IPS-NIHi11 (cell line): ENCODE results near the gene PCNX3.

Experiments
- DNase-seq: peaks from one replicate; pipeline ENCODE4 v3.0.0; 2012; ENCODE audit warnings: mixed read lengths, low spot score

Gene PCNX3

DNA sequence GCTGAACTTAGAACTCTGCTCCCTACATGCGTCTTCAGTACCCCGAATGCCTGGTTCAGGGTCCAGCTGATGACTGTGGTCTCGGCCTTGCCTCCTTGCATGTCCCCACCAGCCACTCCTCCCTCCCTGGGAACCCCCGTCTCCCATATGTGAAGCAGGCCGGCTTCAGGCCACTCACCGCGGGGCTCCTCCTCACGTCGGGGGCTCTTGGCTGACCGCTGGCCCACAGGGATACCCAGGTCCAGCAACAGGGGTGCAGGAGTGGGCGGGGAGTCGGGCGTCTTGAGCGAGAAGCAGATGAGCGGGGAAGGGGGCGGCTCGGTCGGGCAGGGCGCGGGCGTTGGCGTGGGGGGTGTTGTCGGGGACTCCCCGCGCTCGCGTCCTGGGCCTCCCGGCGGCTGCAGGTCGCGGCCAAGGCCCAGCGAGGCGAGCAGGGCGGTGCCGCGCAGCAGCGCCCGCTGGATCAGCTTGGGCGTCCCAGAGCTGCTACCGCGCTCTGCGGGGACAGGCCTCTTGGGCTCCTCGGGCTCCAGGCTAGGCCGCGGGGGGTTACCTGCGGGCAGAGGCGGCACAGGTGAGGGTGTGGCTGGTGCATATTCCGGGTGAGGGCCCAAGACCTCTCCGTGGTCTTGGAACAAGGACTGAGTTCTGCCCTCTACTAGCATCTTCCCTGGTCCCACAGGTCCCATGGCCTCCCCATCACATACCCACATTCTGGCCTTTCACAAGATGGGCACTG is 16.2 kb upstream of the PCNX3 start:
- no peak for DNase-seq

GRCh38 chr11:65599955-65600246 is 15.7 kb upstream of the PCNX3 start:
- no peak for DNase-seq

GRCh38 chr11:65604258-65604657 is 11.3 kb upstream of the PCNX3 start:
- no peak for DNase-seq

DNA sequence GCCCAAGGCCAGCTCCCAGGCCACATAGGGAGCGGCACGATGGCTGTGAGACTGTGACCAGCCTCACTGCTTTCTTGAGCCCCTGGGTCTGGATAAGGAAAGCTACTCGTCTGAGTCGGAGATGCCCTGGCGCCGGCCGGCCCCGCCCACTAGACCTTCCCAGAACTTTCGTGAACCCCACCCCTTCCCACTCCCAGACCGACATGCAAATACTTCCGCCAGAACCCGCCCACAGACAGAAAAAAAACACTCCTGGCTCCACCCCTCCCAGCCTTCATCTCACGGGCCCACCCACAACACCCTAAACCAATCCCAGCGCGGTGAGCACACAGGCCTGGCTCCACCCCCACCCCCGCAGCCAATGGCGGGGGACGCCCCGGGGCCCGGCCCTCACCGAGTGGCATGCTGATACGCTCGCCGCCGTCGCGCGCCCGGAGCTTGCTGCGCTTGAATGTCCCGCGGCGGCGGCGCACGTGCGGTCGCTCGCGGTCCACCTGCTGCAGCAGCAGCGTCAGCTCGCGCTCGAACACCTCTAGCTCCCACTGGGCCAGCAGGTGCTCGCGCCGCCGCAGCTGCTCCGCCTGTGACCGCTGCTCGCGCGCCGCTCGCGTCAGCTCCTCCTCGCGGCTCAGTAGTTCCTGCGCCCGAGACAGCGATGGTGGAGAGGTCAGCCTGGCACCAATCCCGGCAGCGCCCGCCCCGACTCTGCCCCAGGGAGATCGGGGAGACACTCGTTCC is 8.5 kb upstream of the PCNX3 start:
- DNase-seq: peak; percentile 99

DNA sequence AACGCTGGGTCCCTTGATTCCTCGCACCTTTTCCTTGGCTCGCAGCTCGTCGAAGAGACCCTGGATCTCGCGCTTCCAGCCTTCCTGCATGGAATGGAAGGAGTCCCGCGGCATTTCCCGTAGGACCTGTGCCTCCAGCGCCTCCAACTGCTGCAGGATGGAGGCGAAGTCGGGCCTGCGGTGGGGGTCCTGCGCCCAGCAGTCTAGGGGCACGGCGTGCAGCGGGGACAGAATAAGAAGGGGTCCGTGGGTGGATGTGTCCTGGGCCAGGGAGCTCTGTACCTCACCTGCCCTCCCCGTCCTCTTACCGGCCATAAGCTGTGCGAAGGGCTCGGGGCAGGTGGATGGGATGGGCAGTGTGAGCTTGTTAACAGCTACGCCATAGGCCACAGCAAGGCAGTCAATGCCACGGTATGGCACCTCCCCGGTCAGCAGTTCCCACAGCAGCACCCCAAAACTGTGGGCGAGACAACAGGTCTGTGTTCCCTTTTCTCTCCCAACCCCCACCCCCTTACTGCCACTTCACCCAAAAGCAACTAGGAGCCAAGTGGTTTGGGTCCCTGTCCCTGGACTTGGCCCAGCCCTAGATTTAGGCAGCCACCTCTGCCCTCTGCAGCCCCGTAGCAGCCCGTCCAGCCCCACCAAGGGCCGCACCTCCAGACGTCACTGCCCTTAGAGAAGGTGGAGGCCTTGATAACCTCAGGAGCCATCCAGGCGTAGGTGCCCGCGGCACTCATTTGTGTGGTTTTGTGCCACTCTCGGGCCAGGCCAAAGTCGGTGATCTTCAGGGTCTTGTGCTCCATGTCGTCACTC is 7.8 kb upstream of the PCNX3 start:
- no peak for DNase-seq

DNA sequence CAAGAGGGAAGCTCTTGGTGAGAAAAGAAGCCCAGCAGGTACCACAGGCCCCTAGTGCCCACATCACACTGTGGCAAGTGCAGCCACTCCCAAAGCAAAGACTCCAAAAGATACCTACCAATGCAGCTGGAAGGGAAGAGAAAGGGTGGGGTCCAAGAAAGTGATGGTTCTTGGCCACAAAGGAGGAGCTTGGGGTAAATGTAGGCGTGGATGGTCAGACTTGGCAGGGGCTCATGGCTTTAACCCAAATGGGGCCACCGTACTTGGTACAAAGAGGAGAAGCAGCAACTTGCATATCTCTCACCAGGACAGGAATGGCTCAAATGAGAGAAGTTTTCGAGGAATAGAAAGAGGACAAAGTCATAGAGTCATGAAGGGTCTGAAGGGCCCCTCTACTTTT is 6.3 kb upstream of the PCNX3 start:
- DNase-seq: no peak

DNA sequence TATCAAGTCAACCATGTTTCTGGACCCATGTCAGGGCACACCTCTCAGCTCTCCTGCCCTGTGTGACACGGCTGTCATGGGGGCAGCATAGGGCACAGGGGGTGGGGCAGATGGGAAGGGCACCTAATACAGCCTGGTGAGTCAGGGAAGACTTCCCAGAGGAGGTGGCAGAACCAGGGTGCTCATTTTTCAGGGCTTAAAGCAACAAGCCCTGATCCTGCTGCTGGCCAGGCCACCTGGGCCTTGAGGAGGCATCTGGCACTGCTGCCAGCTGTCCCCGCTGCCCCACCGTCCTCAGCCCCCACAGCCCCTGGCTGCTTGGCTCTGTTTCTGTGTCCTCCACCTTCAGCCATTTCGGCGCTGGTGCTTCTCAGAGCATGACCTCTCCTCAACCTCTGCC is 5.9 kb upstream of the PCNX3 start:
- DNase-seq: no peak

DNA sequence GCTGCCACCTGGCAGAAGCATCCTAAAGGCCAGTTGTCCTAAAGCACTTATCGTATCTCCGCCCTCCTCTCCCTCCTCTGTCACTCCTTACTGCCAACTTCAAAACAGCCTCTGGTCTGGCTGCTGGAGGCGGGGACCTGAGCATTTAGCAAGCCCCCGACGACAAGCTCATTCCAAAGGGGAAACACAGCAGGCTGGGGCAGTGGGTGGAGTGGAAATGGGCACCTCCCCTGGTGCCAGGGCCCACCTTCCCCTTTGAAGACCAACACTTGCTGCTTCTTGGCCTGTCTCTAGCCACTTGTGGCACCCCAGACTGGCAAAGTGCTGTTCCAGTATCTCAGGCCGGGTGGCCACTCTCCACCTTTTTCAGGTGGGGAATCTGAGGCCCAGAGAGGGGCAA is 5.2 kb upstream of the PCNX3 start:
- DNase-seq: no peak

DNA sequence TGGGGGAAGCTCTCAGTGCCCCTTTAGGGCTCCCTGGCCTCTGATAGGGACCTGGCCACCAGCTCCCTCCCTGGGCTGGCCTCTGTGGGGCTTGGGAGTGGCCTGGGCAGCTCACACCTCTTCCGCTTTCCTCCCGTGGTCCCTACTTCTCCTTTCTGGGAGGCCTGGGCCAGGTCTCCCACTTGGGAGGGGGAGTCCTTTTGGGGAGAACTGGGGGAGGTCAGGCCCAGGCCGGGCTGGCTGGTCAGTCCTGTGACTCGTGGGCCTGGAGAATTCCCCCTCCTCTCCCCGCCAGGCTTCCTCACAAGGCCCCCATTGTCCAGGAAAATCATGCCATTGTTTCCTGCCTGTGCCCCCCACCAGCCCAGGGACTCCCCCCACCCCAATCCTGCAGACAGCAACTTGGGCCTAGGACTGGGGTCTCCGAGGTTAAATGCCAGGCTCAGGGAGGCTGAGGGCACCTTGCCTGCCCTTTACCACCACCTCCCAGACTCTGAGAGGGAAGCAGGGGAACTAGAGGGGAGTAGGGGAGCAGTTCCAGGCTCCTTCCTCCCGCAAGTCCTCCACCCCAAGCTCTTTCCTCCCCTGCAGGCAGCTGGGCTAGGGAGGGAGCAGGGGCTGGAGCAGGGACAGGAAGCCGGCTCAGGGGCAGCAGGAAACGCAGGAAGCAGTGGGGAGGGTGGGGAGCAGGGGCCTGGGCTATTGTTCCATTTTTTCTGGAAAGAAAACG is 4.4 kb upstream of the PCNX3 start:
- DNase-seq: no peak

GRCh38 chr11:65611758-65612603 is 3.6 kb upstream of the PCNX3 start:
- no peak for DNase-seq

DNA sequence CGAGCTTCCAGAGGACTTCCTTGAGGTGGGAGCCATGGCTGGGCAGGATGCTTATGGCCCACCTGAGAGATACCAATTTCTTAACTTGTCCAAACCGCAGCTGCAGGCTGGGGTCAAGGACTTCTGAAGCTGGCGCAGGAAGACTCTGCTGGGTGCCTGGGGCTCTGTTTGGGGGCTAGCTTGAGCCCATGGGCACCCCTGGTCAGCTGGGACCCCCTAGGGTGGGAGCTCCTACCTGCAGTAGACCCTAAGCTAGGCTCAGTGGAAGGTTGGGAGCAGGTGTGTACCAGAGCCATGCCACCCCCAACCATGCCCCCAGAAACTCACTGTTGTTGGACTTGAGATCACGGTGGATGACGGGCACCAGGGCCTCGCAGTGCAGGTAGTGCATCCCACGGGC is 2.9 kb upstream of the PCNX3 start:
- no peak for DNase-seq

GRCh38 chr11:65613091-65613928 is 2.3 kb upstream of the PCNX3 start:
- no peak for DNase-seq

DNA sequence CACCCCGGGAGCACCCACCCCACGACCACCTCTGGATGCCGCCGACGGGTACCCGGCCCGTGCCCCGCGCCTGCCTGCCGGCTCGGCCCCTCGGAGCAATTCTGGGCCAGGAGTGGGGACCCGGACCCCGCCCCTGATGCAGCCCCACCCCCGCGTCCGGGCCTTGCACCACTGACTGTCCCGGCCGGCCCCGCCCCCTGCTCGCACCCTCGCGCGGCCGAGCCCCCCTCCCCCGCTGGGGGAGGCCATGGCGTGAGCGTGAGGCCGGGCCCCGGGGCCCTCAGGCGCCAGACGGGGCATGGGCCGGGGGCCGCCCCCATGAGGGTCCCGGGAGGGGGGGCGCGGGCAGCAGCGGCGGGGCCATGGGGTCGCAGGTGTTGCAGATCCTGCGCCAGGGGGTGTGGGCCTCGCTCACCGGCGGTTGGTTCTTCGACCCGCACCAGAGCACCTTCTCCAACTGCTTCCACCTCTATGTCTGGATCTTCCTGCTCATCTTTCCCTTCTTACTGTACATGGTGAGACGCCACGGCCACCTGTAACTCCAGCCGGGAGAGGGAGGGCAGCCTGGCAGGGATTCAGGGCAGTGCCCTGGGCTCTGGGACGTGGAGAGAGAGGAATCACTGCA is 486 bp downstream of the PCNX3 start:
- DNase-seq: peak; percentile 89

- no peak for DNase-seq
These were observed 1.0 kb downstream of the PCNX3 start for GRCh38 chr11:65616575-65617001.

DNA sequence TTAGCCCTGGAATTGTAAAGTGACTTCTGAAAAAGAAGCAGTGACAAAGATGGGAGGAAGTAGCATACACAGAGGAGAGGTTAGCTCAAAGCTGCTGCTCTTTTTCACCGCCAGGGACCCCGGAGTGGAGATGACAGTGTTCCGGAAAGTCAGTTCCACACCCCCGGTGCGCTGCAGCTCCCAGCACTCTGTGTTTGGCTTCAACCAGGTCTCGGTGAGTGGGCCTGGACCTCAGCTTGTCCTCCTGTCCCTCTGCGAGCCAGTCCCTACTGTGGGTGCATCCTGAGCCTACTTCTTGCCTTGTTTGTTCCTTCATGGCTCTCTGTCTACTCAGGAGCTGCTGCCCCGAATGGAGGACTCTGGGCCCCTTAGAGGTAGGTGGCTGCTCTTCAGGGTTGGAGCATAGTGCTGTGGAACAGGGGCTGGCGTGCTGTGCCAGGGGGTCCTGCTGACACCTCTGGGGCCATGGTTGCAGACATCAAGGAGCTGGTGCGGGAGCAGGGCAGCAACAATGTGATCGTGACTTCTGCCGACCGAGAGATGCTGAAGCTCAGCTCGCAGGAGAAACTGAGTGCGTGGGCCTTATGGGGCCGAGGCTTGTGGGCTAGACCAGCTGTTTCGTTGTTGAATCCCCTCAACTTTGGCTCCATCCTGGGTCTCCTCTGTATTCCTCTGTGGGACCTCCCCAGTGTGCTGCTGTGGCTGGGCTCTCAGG is 1.7 kb downstream of the PCNX3 start:
- DNase-seq: no peak

DNA sequence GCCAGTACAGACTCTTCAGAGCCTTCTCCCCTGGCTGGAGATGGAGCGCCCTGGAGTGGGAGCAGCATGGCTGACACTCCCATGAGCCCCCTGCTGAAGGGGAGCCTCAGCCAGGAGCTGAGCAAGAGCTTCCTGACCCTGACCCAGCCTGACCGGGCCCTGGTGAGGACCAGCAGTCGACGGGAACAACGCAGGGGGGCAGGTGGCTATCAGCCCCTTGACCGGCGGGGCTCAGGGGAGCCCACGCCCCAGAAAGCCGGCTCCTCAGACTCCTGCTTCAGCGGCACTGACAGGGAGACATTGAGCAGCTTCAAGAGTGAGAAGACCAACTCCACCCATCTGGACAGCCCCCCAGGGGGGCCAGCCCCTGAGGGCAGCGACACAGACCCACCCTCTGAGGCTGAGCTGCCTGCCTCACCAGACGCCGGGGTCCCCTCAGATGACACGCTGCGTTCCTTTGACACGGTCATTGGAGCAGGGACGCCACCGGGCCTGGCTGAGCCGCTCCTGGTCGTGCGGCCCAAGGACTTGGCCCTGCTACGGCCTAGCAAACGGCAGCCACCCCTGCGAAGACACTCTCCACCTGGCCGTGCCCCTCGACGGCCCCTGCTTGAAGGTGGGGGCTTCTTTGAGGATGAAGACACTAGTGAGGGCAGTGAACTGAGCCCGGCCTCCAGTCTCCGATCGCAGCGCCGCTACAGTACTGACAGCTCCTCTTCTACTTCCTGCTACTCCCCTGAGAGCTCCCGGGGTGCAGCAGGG is 2.6 kb downstream of the PCNX3 start:
- DNase-seq: no peak

DNA sequence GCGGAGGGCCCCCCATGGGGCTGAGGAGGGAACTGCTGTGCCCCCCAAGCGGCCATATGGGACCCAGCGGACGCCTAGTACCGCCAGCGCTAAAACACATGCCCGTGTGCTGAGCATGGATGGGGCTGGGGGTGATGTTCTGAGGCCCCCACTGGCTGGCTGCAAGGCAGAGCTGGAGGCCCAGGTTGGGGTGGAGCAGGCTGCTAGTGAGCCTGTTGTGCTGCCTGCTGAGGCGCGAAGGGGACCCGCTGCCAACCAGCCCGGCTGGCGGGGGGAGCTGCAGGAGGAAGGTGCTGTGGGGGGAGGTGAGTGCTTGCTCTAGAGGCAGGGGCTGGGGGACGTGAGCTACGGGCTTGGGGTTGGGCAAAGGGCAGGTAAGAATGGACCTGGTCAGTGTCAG is 3.2 kb downstream of the PCNX3 start:
- DNase-seq: no peak

DNA sequence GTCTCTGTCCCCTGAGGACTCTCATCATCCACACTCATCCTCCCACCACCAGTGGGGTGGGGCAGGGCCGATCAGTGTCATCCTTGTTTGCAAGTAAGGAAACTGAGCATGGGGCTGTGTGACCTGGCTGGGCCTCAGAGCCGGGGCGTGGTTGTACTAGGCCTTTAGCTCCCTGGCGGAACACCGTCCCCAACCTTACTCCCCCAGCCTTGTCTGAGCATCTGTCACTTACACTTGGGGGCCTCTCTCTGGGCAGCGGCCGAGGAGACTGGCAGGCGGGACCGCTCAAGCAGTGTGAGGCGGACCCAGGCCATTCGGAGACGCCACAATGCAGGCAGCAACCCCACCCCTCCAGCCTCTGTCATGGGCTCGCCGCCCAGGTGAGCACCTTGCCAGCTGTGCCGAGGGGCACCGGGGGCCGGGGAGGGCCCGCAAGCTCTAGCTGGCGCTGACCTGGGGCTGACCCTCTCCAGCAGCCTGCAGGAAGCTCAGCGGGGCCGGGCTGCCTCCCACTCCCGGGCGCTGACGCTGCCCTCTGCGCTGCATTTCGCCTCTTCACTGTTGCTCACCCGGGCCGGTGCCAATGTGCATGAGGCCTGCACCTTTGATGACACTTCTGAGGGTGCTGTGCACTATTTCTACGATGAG is 3.8 kb downstream of the PCNX3 start:
- DNase-seq: no peak
